Nucleus accumbens (tissue), 56 donors: ENCODE measurements around the gene MAPK8.

ENCODE experiments used
- DNase-seq, 56 donors: peaks; one replicate each; lab custom pipeline; 2025; lab: John Stamatoyannopoulos, UW

The MAPK8 gene

GRCh38 chr10:48444861-48445841, 138.7 kb downstream of the MAPK8 start:
- DNase-seq = no peak

GRCh38 chr10:48445932-48446331, 139.5 kb downstream of the MAPK8 start:
- DNase-seq = no peak

GRCh38 chr10:48446785-48447184, 140.3 kb downstream of the MAPK8 start:
- DNase-seq = no peak

GRCh38 chr10:48447356-48448215, 141.1 kb downstream of the MAPK8 start:
- DNase-seq = no peak

- no peak for DNase-seq
Measured at GRCh38 chr10:48448796-48449195, 142.3 kb downstream of the MAPK8 start.

- peak in 32 of 56 donors; percentile 22 to 83 (median 54) for DNase-seq
Measured at GRCh38 chr10:48449501-48450232, 143.2 kb downstream of the MAPK8 start.

- no peak for DNase-seq
Measured at GRCh38 chr10:48450233-48450740, 143.8 kb downstream of the MAPK8 start.

GRCh38 chr10:48450741-48451466, 144.4 kb downstream of the MAPK8 start:
- DNase-seq = no peak

- DNase-seq = no peak
Measured at GRCh38 chr10:48451969-48452878, 145.7 kb downstream of the MAPK8 start.

GRCh38 chr10:48452879-48453412, 146.5 kb downstream of the MAPK8 start:
- no peak for DNase-seq

- no peak for DNase-seq
Measured at GRCh38 chr10:48453451-48454301, 147.2 kb downstream of the MAPK8 start.

- DNase-seq = no peak
Measured at GRCh38 chr10:48454302-48455054, 148.0 kb downstream of the MAPK8 start.

GRCh38 chr10:48455055-48455391, 148.5 kb downstream of the MAPK8 start:
- DNase-seq = no peak

GRCh38 chr10:48455392-48456151, 149.1 kb downstream of the MAPK8 start:
- no peak for DNase-seq

- DNase-seq = peak in 27 of 56 donors; percentile 19 to 69 (median 40)
Measured at GRCh38 chr10:48456361-48456804, 149.9 kb downstream of the MAPK8 start.
